Loucy (cell line): Measurements from ENCODE around the gene LKAAEAR1.

ENCODE experiments used
- H2AFZ ChIP-seq: fragments of 200-600 bp; sonication (generic); 2 replicates; pipeline ENCODE4 v1.6.0; 2016; ENCODE audit warnings: antibody characterized with exemption, mild to moderate bottlenecking, low read length, moderate library complexity
- H3F3A ChIP-seq: fragments of 200-600 bp; 2 replicates; pipeline ENCODE4 v1.6.0; 2016; ENCODE audit warnings: antibody characterized with exemption, low read depth, mild to moderate bottlenecking
- H3K27me3 ChIP-seq: fragments of 200-600 bp; sonication (generic); 2 replicates; pipeline ENCODE4 v1.6.1; 2014; ENCODE audit warnings: low read length, mild to moderate bottlenecking; ENCODE audit not compliant: insufficient read depth, poor library complexity, severe bottlenecking
- H3K36me3 ChIP-seq: fragments of 200-600 bp; sonication (generic); 2 replicates; pipeline ENCODE4 v1.6.1; 2016; ENCODE audit warnings: low read length; ENCODE audit not compliant: insufficient read depth
- H3K4me1 ChIP-seq: fragments of 200-600 bp; sonication (generic); 2 replicates; pipeline ENCODE4 v1.5.1; 2014; ENCODE audit warnings: low read length, mild to moderate bottlenecking; ENCODE audit not compliant: insufficient read depth, poor library complexity, severe bottlenecking
- H3K4me2 ChIP-seq: fragments of 200-600 bp; sonication (generic); 2 replicates; pipeline ENCODE4 v1.6.0; 2014; ENCODE audit warnings: antibody characterized with exemption, low read length, low read depth, mild to moderate bottlenecking; ENCODE audit not compliant: poor library complexity, severe bottlenecking
- H3K4me3 ChIP-seq: fragments of 200-600 bp; sonication (generic); 2 replicates; pipeline ENCODE4 v1.5.1; 2014; ENCODE audit warnings: low read length, mild to moderate bottlenecking, mixed read lengths; ENCODE audit not compliant: poor library complexity, severe bottlenecking
- H3K79me2 ChIP-seq: fragments of 200-600 bp; sonication (generic); 2 replicates; pipeline ENCODE4 v1.6.1; 2014; ENCODE audit warnings: low read length; ENCODE audit not compliant: insufficient read depth
- H3K9ac ChIP-seq: fragments of 200-600 bp; sonication (generic); 2 replicates; pipeline ENCODE4 v1.6.0; 2014; ENCODE audit warnings: mild to moderate bottlenecking, low read depth, low read length, moderate library complexity; ENCODE audit not compliant: poor library complexity, severe bottlenecking
- H3K9me2 ChIP-seq: fragments of 200-600 bp; sonication (generic); replicated peaks from 2 replicates; pipeline ENCODE4 v1.6.1; 2016; ENCODE audit warnings: low read depth, low read length, mixed read lengths
- H3K9me3 ChIP-seq: fragments of 200-600 bp; sonication (generic); 2 replicates; pipeline ENCODE4 v1.6.1; 2014; ENCODE audit warnings: mild to moderate bottlenecking, antibody characterized with exemption, low read length, low read depth; ENCODE audit not compliant: insufficient read depth
- H4K20me1 ChIP-seq: fragments of 200-600 bp; sonication (generic); 2 replicates; pipeline ENCODE4 v1.6.0; 2014; ENCODE audit warnings: antibody characterized with exemption, low read length, mild to moderate bottlenecking; ENCODE audit not compliant: insufficient read depth, poor library complexity, severe bottlenecking
- EZH2phosphoT487 ChIP-seq: fragments of 200-600 bp; IDR thresholded peaks from 2 replicates; pipeline ENCODE4 v1.6.1; 2018; ENCODE audit warnings: antibody characterized with exemption, mild to moderate bottlenecking, moderate library complexity, borderline replicate concordance
- TF ChIP-seq, protein P1 (sequence below): fragments of 200-600 bp; sonication (generic); conservative IDR thresholded peaks from 2 replicates; pipeline ENCODE4 v1.5.1; 2014; ENCODE audit warnings: mild to moderate bottlenecking, antibody characterized with exemption, low read length

The LKAAEAR1 gene

DNA sequence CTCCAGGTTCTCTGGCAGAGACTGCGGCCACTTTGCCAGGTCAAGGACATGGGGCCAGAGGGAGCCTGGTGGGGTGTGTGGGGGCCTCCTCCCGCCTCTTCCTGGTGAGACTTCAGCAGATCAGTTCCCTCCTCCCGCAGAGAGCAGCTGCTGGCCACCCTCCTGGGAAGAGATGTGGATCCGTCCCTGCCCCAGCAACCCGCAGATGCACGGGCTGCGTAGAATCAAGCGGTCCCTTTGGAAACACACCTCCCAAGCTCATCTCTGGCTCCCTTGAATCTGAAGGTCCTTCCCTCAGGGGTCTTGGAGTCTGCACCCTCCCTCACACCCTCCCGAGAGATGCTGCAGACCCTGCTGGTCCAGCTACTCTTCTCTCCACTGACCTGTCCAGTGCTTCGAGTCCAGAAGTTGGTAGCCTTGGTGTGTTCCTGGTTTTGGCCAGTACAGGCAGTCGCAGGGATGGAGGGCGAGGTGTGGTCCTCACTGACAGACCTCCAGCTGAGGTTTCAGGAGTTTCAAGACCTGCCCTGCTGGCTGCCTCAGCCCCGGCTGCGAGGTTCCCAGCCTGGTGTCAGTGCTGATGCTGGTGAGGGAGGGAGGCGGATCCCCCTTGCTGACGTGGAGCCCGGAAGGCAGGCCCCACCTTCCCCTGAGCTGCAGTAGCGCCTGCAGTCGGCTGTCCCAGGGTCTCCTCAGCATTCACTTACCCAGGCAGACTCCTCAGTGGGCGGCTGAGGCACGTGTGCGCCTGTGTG lies 23.0 kb upstream of the LKAAEAR1 start, which contains the start of gene NPBWR2:
Gene NPBWR2, minus strand, starts transcription at position 585 of the 755 bp plus-strand sequence. CDS start 734 bp downstream, outside the sequence.
- Histone ChIP-seq H3K79me2 (no peaks in the 10 kb centered on the region), H3K9ac (no peak within 1 kb of the TSS), H3K27me3 (no peaks in the 10 kb centered on the region), H4K20me1 (no peaks in the 10 kb centered on the region), H3K4me3 (no peak within 1 kb of the TSS), H3K4me1 (peaks cover 3% of the 10 kb centered on the region), H3K9me3 (no peaks in the 10 kb centered on the region), H3K9me2 (no peaks in the 10 kb centered on the region), H3K4me2 (no peak within 1 kb of the TSS), H2AFZ (no peak within 1 kb of the TSS), H3F3A (no peaks in the 10 kb centered on the region), H3K36me3 (no peaks in the 10 kb centered on the region)
- TF ChIP-seq, protein P1, sequence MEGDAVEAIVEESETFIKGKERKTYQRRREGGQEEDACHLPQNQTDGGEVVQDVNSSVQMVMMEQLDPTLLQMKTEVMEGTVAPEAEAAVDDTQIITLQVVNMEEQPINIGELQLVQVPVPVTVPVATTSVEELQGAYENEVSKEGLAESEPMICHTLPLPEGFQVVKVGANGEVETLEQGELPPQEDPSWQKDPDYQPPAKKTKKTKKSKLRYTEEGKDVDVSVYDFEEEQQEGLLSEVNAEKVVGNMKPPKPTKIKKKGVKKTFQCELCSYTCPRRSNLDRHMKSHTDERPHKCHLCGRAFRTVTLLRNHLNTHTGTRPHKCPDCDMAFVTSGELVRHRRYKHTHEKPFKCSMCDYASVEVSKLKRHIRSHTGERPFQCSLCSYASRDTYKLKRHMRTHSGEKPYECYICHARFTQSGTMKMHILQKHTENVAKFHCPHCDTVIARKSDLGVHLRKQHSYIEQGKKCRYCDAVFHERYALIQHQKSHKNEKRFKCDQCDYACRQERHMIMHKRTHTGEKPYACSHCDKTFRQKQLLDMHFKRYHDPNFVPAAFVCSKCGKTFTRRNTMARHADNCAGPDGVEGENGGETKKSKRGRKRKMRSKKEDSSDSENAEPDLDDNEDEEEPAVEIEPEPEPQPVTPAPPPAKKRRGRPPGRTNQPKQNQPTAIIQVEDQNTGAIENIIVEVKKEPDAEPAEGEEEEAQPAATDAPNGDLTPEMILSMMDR: no peak
- TF ChIP-seq EZH2phosphoT487: no peak

DNA sequence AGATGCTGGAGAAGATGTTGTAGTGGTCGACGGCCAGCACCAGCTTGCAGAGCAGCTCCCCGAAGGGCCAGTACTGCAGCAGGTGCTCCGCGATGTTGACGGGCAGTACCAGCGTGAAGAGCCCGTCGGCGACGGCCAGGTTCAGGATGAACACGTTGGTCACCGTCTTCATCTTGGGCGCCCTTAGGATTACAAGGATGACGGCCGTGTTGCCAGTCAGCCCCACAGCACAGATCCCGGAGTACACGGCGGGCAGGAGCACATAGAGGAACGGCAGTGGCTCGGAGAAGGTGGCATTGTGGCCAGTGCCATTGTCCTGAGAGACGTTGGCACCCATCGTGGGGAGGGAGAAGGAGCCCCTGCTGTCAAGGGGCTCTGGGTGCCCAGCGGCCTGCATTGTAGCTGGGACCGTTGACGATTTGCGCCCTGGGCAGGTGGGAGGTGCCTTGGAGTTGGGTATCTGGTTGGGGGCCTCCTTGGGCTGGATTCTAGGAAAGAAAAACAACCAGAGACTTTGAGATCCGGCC lies 22.3 kb upstream of the LKAAEAR1 start:
- TF ChIP-seq EZH2phosphoT487: no peak
- no peaks in the 10 kb centered on the region for H3K79me2 ChIP-seq
- H3K9me2 ChIP-seq: no peaks in the 10 kb centered on the region
- no peak overlapping the region for H3K4me2 ChIP-seq
- H3K4me1 ChIP-seq: peaks cover 5% of the 10 kb centered on the region
- no peaks in the 10 kb centered on the region for H3K9me3 ChIP-seq
- H4K20me1 ChIP-seq: no peaks in the 10 kb centered on the region
- H3K9ac ChIP-seq: no peak overlapping the region
- H3K36me3 ChIP-seq: no peaks in the 10 kb centered on the region
- no peaks in the 10 kb centered on the region for H3K27me3 ChIP-seq
- H3F3A ChIP-seq: no peaks in the 10 kb centered on the region
- H2AFZ ChIP-seq: no peak overlapping the region
- no peak overlapping the region for H3K4me3 ChIP-seq

DNA sequence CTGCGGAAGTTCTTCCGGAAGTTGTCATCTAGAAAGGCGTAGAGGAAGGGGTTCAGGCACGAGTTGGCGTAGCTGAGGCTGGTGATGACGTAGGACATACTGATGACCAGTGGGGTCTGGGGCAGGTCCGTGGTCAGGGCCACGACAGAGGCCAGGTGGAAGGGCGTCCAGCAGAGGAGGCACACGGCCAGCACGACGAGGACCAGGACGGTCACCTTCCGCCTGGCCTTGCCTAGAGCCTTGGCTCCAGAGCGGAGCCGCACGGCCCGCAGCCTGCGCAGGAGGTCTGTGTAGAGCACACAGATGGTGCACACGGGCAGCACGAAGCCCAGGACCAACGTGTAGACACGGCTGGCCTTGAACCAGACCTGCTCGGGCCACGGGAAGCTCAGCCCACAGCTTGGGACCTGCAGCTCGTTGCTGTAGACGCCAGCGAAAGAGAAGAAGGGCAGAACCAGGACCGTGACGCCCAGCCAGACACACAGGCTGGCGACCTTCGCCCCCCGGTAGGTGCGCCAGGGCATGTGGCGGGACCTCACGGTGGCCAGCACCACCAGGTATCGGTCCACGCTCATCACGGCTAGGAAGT lies 21.7 kb upstream of the LKAAEAR1 start:
- no peaks in the 10 kb centered on the region for H3K9me3 ChIP-seq
- H3K4me2 ChIP-seq: no peak overlapping the region
- no peaks in the 10 kb centered on the region for H3K9me2 ChIP-seq
- no peak overlapping the region for H2AFZ ChIP-seq
- no peak overlapping the region for H3K4me3 ChIP-seq
- no peaks in the 10 kb centered on the region for H3K79me2 ChIP-seq
- H3K9ac ChIP-seq: no peak overlapping the region
- no peaks in the 10 kb centered on the region for H3K36me3 ChIP-seq
- H3K4me1 ChIP-seq: peaks cover 8% of the 10 kb centered on the region
- H4K20me1 ChIP-seq: no peaks in the 10 kb centered on the region
- no peaks in the 10 kb centered on the region for H3K27me3 ChIP-seq
- H3F3A ChIP-seq: no peaks in the 10 kb centered on the region
- TF ChIP-seq, protein P1: no peak
- no peak for TF ChIP-seq EZH2phosphoT487
